IMR-90 (cell line): ENCODE measurements around the gene LIMS2. TPM values are rescaled to one million over a fixed set of nuclear protein-coding genes. Genes with fewer than 3 reads are reported as not detected.

Experiments used
- BHLHE40 ChIP-seq: fragments of 150-350 bp; IDR thresholded peaks from 2 replicates; pipeline ENCODE4 v1.6.1; 2016; ENCODE audit warnings: mild to moderate bottlenecking, low read depth, low read length
- RAD21 ChIP-seq: IDR thresholded peaks from 2 replicates; pipeline ENCODE4 v1.6.1; 2012; ENCODE audit warnings: low read length, improper control_type of control experiment
- RCOR1 ChIP-seq: IDR thresholded peaks from 2 replicates; pipeline ENCODE4 v1.6.1; 2012; ENCODE audit warnings: mild to moderate bottlenecking, low read length, improper control_type of control experiment; ENCODE audit not compliant: insufficient replicate concordance
- RFX5 ChIP-seq: IDR thresholded peaks from 2 replicates; pipeline ENCODE4 v1.8.0; 2012; ENCODE audit warnings: low read depth, mild to moderate bottlenecking, low read length, moderate library complexity
- polyA plus RNA-seq, 3 experiments: library from polyadenylated mRNA; depleted of rRNA; stranded (reverse); fragments of >200 nt; gene quantifications; 2 replicates each; pipeline ENCODE4 v1.2.3, GENCODE V29; 2012; ENCODE audit warnings: low replicate concordance in 1 of 3
- total RNA-seq: library from RNA; depleted of rRNA; stranded (reverse); fragments of >200 nt; gene quantifications from 2 replicates; pipeline ENCODE4 v1.2.3, GENCODE V29; 2012
- TF ChIP-seq, protein P1 (sequence below): fragments of 150-350 bp; IDR thresholded peaks from 2 replicates; pipeline ENCODE4 v1.6.1; 2017; ENCODE audit warnings: mild to moderate bottlenecking, antibody characterized with exemption, low read length, low read depth

LIMS2 gene
- total and polyA plus RNA-seq, 2 of the 4 experiments (the other 2 are of a cell fraction): 1.3 to 18.8 TPM

DNA sequence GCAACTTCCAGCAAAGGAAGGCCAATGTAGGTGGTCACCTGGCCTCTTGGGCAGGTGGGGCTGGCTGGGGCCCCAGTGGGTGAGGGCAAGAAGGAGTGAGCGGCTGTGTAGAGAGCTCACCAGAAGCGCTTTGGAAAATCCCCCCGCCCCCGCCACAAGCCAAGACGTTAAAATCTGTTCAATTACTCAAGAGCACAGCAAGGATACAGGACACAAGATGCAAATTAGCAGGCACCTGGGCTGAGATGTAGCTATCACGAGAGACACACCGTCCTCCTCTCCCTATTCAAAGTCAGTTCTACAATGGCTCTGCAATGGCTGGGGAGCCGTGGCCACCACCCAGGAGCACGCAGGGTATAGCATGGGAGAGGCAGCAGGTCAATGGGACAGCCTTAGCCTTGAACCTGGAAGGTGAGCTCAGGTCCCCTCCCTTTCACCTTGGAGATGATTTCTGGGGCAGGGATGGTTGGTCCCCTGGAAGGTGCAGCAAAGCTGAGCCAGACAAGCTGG is 67.9 kb downstream of the LIMS2 start (continued):
- TF ChIP-seq, protein P1, sequence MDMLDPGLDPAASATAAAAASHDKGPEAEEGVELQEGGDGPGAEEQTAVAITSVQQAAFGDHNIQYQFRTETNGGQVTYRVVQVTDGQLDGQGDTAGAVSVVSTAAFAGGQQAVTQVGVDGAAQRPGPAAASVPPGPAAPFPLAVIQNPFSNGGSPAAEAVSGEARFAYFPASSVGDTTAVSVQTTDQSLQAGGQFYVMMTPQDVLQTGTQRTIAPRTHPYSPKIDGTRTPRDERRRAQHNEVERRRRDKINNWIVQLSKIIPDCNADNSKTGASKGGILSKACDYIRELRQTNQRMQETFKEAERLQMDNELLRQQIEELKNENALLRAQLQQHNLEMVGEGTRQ: no peak
- TF ChIP-seq RFX5: no peak
- no peak for TF ChIP-seq RCOR1
- TF ChIP-seq RAD21: no peak
- no peak for TF ChIP-seq BHLHE40
